Measurements from ENCODE around the gene EZR.

DNA sequence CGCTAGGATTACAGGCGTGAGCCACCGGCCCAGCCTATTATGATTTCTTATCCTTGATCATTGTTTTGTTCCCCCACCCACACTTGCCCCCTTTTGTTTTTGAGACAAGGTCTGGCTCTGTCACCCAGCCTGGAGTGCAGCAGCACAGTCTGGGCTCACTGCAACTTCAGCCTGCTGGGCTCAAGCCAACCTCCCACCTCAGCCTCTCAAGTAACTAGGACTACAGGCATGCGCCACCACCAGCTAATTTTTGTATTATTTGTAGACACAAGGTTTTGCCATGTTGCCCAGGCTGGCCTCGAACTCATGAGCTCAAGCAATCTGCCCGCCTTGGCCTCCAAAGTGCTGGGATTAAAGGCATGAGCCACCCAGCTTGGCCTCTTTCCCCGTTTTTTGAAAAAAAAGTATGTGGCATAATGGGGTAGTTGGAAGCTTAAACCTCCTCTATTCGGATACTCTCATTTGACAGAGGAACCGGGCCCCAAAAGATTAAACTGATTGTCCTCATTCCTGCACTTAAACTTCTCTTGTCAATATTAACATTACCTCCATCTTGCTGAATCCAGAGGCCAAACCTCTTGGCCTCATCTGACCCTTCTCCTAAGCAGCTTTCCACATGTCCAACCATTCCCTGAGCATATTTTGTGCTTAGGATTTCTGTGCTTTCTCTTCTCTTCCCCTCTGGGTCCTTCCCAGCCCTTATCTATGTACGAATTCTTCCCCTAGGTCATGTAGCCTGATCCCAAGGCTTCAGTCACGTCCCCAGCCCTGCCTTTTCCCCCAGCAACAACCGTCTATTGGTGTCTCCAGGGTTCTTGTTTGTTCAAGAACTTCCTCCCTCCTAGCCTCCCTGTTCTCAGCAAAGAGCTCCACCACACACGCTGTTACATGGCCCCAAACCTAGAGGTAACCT lies 6.1 kb upstream of the EZR start:
- TF ChIP-seq CTCF (IDR thresholded peaks at IDR 0.05; ENCODE audit: low read depth, low read length) (no peak), EZH2phosphoT487 (IDR thresholded peaks at IDR 0.05; ENCODE audit: low read depth) (no peak)

Data from OCI-LY3 (cell line).